ENCODE data around the gene OTUD1. TPM values are rescaled to one million over a fixed set of nuclear protein-coding genes. Genes with fewer than 3 reads are reported as not detected.

The OTUD1 gene
- total and polyA plus RNA-seq, 2 of the 4 experiments (the other 2 are of a cell fraction) = 1.3 to 1.4 TPM

- intact Hi-C loops (cut with micrococcal nuclease) (no loop called here), in situ Hi-C loops (cut with MboI; ENCODE audit: low sequenced_read_pairs) (no loop called here), dilution Hi-C loops (cut with HindIII; ENCODE audit: low sequenced_read_pairs, unreplicated experiment) (no loop called here)
- no peak overlapping the region for H3K4me2 ChIP-seq (ENCODE audit: low read depth, low read length)
- H3K14ac ChIP-seq (replicated peaks; ENCODE audit: low read depth, low read length) = no peak overlapping the region
- no peak overlapping the region for H3K27ac ChIP-seq (ENCODE audit: insufficient read depth, low read length)
- no peaks in the 10 kb centered on the region for H3K9me1 ChIP-seq (ENCODE audit: insufficient read depth, low read length)
- no peaks in the 10 kb centered on the region for H3K36me3 ChIP-seq (ENCODE audit: control insufficient read depth, insufficient read depth, low read length)
- H3K4ac ChIP-seq (ENCODE audit: low read depth, low read length) = no peak overlapping the region
- H2AFZ ChIP-seq (replicated peaks; ENCODE audit: low read length, poor library complexity) = no peak overlapping the region
- H3K56ac ChIP-seq (ENCODE audit: extremely low read depth, insufficient read depth, low read length) = no peak overlapping the region
- no peak overlapping the region for H4K8ac ChIP-seq (ENCODE audit: low read depth in 2 of 2, low read length in 2 of 2)
- no peak overlapping the region for H4K91ac ChIP-seq (ENCODE audit: insufficient read depth, low read depth, low read length)
- no peak overlapping the region for H2AK9ac ChIP-seq (replicated peaks; ENCODE audit: low read depth, low read length, poor library complexity)
- BruUV-seq (replicated peaks) = no TSS peak
- no peaks in the 10 kb centered on the region for H3K9me3 ChIP-seq (ENCODE audit: control insufficient read depth, insufficient read depth, low read length)
- no peak overlapping the region for H2BK20ac ChIP-seq (ENCODE audit: low read depth, low read length)
- no CpG with 5 or more reads among the region's 6 CpGs for WGBS, 2 experiments (ENCODE audit: extremely low coverage in 2 of 2, insufficient read length in 1 of 2)
- H3K9ac ChIP-seq (ENCODE audit: low read depth, low read length) = no peak overlapping the region
- H2BK5ac ChIP-seq (ENCODE audit: low read depth, low read length, poor library complexity, severe bottlenecking) = no peak overlapping the region
- H2AK5ac ChIP-seq (ENCODE audit: low read depth, low read length) = no peak overlapping the region
- H4K5ac ChIP-seq (ENCODE audit: low read depth, low read length) = no peak overlapping the region
- no peak overlapping the region for H3K4me3 ChIP-seq (ENCODE audit: insufficient read depth, low read depth, low read length)
- no peaks in the 10 kb centered on the region for H3K4me1 ChIP-seq (ENCODE audit: control insufficient read depth, insufficient read depth, low read length)
- ATAC-seq (ENCODE audit: low read depth) (no peak), DNase-seq (no peak)
- ChIA-PET CTCF (no interaction called here), POLR2A (ENCODE audit: unreplicated experiment) (no interaction called here)
- no peak for TF ChIP-seq CHD1 (IDR thresholded peaks at IDR 0.05; ENCODE audit: low read depth, low read length)
- no peak for TF ChIP-seq SMC3 (IDR thresholded peaks at IDR 0.05; ENCODE audit: low read depth, low read length)
- no peak for TF ChIP-seq FOS (IDR thresholded peaks at IDR 0.05; ENCODE audit: low read depth, low read length)
- no peak for TF ChIP-seq POLR2A (IDR thresholded peaks at IDR 0.05; ENCODE audit: low read depth, low read length)
- TF ChIP-seq RAD21 (IDR thresholded peaks at IDR 0.05; ENCODE audit: low read length) = no peak
- TF ChIP-seq CEBPB (IDR thresholded peaks at IDR 0.05; ENCODE audit: low read depth, low read length) = no peak
- TF ChIP-seq USF2 (IDR thresholded peaks at IDR 0.05; ENCODE audit: low read depth, low read length) = no peak
- no peak for TF ChIP-seq ELK1 (IDR thresholded peaks at IDR 0.05; ENCODE audit: borderline replicate concordance, low read depth, low read length)
- TF ChIP-seq RFX5 (IDR thresholded peaks at IDR 0.05; ENCODE audit: low read depth, low read length) = no peak
- TF ChIP-seq CTCF (conservative IDR thresholded peaks at IDR 0.05; ENCODE audit: low read depth, low read length) = no peak
- TF ChIP-seq MAFK (IDR thresholded peaks at IDR 0.05; ENCODE audit: low read depth, low read length) = no peak
- no peak for TF ChIP-seq BHLHE40 (IDR thresholded peaks at IDR 0.05; ENCODE audit: low read depth, low read length)
- H2BK120ac ChIP-seq (ENCODE audit: low read depth, low read length) = no peak overlapping the region
- no peak overlapping the region for H3K23ac ChIP-seq (ENCODE audit: low read depth, low read length)
- no peaks in the 10 kb centered on the region for H3K79me1 ChIP-seq (ENCODE audit: low read depth in 1 of 2, low read length in 2 of 2)
- H2BK15ac ChIP-seq (ENCODE audit: low read depth, low read length) = no peak overlapping the region
- H3K27me3 ChIP-seq (ENCODE audit: control insufficient read depth, insufficient read depth, low read length) = no peaks in the 10 kb centered on the region
- no peak overlapping the region for H3K18ac ChIP-seq (ENCODE audit: low read depth, low read length)
- no peaks in the 10 kb centered on the region for H4K20me1 ChIP-seq (ENCODE audit: insufficient read depth, low read length)
These were observed 18.9 kb downstream of the OTUD1 start for GRCh38 chr10:23457632-23458417.

Data from IMR-90 (cell line).